Astrocyte of the cerebellum (primary cell): ENCODE data around the gene AP4M1.
"Not testable (repeated sequence)": the region's sequence is repeated elsewhere in the genome, so short reads cannot be mapped to it uniquely, and the experiment has no call there.

Experiments used
- DNase-seq: peaks from one replicate; pipeline ENCODE4 v3.0.0-alpha.2; 2011; ENCODE audit warnings: low read depth
- H3K4me3 ChIP-seq: 2 replicates; pipeline ENCODE4 v1.5.1; 2011; ENCODE audit warnings: mild to moderate bottlenecking, low read depth, low read length, moderate library complexity
- in situ Hi-C: cut with HindIII; loops from 2 replicates; pipeline ENCODE4 v1.10.0; 2017; ENCODE audit warnings: low sequenced_read_pairs
- TF ChIP-seq, protein P1 (sequence below): IDR thresholded peaks from 2 replicates; pipeline ENCODE4 v1.5.1; 2012; ENCODE audit warnings: low read length, low read depth, moderate library complexity, mild to moderate bottlenecking; ENCODE audit errors: missing control alignments

Gene AP4M1

DNA sequence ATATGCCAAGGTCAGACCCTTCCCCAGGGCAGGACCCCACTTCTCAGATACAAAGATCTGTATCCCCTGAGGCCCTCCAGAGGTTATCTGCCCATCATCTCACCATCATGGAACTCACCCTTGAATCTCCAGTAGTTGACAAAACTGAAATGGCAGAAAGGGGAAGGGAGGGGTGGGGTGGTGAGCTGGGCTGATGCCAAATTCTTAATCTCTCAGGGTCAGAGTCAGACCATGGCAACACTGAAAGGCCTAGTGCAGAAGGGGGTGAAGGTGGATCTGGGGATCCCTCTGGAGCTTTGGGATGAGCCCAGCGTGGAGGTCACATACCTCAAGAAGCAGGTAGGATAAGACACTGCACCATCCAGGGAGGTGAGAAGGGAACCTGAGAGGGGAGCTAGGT lies 21.1 kb downstream of the AP4M1 start:
- TF ChIP-seq, protein P1, sequence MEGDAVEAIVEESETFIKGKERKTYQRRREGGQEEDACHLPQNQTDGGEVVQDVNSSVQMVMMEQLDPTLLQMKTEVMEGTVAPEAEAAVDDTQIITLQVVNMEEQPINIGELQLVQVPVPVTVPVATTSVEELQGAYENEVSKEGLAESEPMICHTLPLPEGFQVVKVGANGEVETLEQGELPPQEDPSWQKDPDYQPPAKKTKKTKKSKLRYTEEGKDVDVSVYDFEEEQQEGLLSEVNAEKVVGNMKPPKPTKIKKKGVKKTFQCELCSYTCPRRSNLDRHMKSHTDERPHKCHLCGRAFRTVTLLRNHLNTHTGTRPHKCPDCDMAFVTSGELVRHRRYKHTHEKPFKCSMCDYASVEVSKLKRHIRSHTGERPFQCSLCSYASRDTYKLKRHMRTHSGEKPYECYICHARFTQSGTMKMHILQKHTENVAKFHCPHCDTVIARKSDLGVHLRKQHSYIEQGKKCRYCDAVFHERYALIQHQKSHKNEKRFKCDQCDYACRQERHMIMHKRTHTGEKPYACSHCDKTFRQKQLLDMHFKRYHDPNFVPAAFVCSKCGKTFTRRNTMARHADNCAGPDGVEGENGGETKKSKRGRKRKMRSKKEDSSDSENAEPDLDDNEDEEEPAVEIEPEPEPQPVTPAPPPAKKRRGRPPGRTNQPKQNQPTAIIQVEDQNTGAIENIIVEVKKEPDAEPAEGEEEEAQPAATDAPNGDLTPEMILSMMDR = no peak
- no peak for DNase-seq
- in situ Hi-C loops = no loop called here
- H3K4me3 ChIP-seq = no peak overlapping the region

DNA sequence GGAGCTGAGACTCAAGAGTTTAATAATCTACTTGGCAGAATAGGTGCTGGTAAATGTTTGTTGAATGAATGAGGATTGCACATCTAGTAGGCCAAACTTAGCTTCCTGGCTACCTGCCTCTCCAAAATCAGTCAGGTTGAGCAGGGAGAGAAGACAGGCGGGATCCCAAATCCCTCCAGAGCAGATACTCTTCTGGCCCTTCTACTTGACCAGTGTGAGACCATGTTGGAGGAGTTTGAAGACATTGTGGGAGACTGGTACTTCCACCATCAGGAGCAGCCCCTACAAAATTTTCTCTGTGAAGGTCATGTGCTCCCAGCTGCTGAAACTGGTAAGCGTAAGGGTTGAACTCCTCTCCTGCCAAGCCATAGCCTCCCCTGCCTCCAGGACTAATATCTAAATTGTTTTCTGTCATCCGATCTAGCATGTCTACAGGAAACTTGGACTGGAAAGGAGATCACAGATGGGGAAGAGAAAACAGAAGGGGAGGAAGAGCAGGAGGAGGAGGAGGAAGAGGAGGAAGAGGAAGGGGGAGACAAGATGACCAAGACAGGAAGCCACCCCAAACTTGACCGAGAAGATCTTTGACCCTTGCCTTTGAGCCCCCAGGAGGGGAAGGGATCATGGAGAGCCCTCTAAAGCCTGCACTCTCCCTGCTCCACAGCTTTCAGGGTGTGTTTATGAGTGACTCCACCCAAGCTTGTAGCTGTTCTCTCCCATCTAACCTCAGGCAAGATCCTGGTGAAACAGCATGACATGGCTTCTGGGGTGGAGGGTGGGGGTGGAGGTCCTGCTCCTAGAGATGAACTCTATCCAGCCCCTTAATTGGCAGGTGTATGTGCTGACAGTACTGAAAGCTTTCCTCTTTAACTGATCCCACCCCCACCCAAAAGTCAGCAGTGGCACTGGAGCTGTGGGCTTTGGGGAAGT lies 23.1 kb downstream of the AP4M1 start:
- DNase-seq = no peak
- no peak overlapping the region for H3K4me3 ChIP-seq
- in situ Hi-C loops = no loop called here
- TF ChIP-seq, protein P1 = no peak

DNA sequence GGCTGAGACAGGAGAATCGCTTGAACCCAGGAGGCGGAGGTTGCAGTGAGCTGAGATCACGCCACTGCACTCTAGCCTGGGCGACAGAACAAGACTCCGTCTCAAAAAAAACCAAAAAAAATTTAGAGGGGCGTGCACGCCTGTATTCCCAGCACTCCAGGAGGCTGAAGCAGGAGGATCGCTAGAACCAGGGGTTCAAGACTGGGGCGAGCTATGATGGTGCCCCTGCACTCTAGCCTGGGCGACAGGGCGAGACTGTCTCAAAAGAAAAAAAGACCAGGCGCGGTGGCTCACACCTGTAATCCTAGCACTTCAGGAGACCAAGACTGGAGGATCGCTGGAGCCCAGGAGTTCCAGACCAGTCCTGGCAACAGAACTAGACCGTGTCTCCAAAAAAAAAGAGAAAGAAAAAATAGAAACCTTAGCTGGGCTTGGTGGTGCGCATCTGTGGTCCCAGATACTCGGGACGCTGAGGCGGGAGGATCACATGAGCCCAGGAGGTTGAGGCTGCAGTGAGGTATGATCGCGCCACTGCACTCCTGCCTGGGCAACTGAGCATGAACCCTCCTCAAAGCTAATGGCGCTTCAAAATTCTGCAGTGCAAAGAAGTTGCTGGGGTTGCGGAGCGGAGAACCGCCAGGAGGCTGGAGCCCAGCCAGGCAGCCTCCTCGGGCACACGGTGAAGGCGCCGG lies 24.9 kb downstream of the AP4M1 start:
- in situ Hi-C loops = no loop called here
- TF ChIP-seq, protein P1 = no peak
- no peak for DNase-seq
- peak overlapping the region; percentile 86 for H3K4me3 ChIP-seq

DNA sequence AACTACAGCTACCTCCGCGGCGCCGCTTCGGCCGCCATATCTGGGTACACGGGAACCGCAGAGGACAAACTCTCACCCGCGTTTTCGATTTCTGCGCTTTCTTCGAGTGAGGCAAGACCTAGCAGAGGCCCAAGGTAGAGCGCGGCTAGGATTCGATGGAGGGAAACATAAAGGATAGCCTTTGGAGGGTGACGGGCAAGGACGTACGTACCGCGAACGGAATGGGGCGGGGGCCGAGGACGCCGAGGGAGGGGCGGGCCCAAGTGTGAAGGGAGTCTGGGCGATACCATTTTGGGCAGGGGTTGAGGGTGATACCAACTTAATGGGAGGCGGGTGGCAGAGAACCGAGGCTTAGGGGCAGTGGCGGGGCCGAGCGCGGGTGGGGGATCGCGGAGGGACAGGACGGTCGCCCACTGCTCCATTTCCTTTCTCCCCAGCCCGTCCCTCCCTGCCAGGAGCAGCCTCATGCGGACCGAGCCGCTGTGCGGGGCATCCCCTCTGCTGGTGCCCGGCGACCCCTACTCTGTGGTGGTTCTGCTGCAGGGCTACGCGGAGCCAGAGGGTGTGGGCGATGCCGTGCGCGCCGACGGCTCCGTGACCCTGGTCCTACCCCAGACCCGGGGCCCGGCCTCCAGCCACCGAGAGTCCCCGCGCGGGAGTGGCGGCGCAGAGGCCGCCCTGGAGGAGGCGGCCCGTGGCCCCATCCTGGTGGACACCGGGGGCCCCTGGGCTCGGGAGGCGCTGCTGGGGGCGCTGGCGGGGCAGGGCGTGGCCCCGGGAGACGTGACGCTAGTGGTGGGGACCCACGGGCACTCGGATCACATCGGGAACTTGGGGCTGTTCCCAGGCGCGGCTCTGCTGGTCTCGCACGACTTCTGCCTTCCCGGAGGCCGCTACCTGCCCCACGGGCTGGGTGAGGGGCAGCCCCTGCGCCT lies 25.8 kb downstream of the AP4M1 start, which contains the start of gene MBLAC1:
MBLAC1 (plus strand) TSS at position 37 of the 935 bp plus-strand sequence; CDS start at position 466, 429 bp downstream.
- TF ChIP-seq, protein P1 = no peak
- in situ Hi-C loops = no loop called here
- DNase-seq = peak; percentile 84
- H3K4me3 ChIP-seq = peak within 1 kb of the TSS; percentile 86

DNA sequence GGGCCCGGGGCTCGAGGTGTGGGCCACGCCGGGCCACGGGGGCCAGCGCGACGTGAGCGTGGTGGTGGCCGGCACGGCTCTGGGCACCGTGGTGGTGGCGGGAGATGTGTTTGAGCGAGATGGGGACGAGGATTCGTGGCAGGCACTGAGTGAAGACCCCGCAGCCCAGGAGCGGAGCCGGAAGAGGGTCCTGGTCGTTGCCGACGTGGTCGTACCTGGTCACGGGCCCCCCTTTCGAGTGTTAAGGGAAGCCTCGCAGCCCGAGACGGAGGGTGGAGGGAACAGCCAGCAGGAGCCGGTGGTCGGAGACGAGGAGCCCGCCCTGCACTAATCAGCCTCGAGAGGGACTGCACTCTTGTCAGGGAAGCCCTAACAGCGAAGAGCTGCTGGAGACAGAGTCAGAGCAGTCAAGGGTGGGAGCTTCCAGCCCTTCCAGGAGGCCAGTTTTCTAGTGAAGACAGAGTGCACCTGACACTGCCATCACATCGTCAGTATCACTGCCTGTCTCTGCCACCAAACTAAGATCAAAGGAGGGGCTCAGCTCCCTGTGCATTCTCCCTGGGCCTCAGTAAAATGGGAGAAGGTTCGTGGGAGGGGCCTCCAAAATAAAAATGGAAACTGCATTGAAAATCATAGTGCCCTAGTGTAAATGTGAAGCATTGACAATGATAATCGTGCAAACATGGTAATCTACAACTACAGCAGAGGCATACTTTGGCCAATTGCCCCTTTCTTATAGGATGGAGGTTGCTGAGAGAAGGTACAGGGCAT lies 26.6 kb downstream of the AP4M1 start:
- no peak for DNase-seq
- TF ChIP-seq, protein P1 = no peak
- H3K4me3 ChIP-seq = peak overlapping the region; percentile 86
- in situ Hi-C loops = no loop called here

DNA sequence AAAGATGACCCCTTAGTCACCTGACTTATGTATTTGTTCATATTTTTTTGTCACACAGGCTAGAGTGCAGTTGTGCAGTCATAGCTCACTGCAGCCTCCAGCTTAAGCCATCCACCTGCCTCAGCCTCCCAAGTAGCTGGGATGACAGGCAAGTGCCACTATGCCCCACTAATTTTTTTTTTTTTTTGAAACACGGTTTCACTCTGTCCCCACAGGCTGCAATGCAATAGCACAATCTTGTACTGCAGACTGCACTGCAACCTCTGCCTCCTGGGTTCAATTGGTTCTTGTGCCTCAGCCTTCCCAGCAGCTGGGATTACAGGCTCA lies 27.2 kb downstream of the AP4M1 start:
- in situ Hi-C loops = no loop called here
- TF ChIP-seq, protein P1 = no peak
- H3K4me3 ChIP-seq = no peak overlapping the region
- DNase-seq = no peak

DNA sequence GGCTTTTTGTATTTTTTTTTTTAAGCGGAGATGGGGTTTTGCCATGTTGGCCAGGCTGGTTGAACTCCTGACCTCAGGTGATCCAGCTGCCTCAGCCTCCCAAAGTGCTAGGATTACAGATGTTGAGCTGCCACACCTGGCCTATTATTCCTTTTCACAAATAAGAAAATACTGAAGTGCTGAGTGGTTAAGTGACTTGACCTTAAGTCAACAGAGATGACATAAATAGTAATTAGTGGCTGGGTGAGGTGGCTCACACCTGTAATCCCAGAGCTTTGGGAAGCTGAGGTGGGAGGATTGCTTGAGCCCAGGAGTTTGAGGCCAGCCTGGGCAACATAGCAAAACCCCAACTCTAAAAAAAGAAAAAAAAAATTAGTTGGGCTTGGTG lies 28.8 kb downstream of the AP4M1 start:
- in situ Hi-C loops, DNase-seq, H3K4me3 ChIP-seq: not testable (repeated sequence)
